Measurements from ENCODE around the gene ZNF705A.
"Not testable (repeated sequence)": the region's sequence is repeated elsewhere in the genome, so short reads cannot be mapped to it uniquely, and the experiment has no call there.

DNA sequence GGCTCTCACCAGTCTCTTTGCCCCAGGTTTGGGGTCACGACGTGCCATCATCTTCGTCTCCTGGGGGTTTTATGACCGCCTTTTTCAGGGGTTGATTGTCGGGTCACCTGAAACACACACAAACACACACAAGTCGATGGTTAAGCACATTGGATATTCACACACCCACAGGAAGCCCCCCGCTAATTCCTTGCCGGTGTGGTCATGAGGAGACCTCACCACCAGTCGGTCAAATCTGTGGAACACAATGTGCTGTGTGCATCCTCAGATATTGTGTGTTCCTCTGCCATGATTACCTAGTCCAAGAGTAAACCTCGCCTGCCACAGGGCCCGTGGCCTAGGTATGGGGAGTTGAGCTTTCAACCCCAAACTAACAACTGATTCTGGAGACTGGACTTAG is 68.0 kb downstream of the ZNF705A start:
- TF ChIP-seq EZH2 (IDR thresholded peaks at IDR 0.05; ENCODE audit: low read length), result not testable (repeated sequence)
- TF ChIP-seq, protein P1, sequence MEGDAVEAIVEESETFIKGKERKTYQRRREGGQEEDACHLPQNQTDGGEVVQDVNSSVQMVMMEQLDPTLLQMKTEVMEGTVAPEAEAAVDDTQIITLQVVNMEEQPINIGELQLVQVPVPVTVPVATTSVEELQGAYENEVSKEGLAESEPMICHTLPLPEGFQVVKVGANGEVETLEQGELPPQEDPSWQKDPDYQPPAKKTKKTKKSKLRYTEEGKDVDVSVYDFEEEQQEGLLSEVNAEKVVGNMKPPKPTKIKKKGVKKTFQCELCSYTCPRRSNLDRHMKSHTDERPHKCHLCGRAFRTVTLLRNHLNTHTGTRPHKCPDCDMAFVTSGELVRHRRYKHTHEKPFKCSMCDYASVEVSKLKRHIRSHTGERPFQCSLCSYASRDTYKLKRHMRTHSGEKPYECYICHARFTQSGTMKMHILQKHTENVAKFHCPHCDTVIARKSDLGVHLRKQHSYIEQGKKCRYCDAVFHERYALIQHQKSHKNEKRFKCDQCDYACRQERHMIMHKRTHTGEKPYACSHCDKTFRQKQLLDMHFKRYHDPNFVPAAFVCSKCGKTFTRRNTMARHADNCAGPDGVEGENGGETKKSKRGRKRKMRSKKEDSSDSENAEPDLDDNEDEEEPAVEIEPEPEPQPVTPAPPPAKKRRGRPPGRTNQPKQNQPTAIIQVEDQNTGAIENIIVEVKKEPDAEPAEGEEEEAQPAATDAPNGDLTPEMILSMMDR (optimal IDR thresholded peaks at IDR 0.05 in 1 of 3, IDR thresholded peaks at IDR 0.05 in 1 of 3, conservative IDR thresholded peaks at IDR 0.05 in 1 of 3; ENCODE audit: extremely low read depth in 1 of 3, insufficient read depth in 2 of 3, low read length in 3 of 3), result not testable (repeated sequence)

Data from keratinocyte (primary cell).